ENCODE results near the gene TMEM213. TPM values are rescaled to one million over a fixed set of nuclear protein-coding genes. Genes with fewer than 3 reads are reported as not detected.

The TMEM213 gene
- total and polyA plus RNA-seq, 2 of the 8 experiments (the other 6 are each of a cell fraction or from before 2014, with no cell fraction given), result 0.21 to 0.67 TPM

DNA sequence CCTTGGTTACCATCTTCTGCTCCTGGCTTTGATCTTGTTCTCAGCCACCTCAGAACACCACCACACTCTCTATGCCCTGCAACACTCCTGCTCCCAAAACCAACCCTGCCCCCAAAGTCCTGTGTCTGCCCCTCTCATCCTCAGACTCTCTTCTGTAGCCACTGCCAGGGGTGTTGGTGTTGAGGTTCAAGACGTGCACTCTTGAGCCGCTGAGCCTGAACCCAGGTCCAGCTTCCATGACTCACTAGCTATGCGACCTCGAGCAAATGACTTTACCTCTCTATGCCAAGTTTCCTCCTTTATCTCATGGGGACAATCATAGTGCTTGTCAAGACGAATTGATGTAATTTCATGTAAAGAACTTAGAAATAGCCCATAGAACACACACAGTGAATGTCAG, 1.0 kb downstream of the TMEM213 start:
- Histone ChIP-seq H3K18ac (ENCODE audit: extremely low read depth, low read length) (no peak overlapping the region), H3K36me3 (ENCODE audit: control insufficient read depth in 2 of 4, insufficient read depth in 4 of 4, low read length in 3 of 4) (no peaks in the 10 kb centered on the region), H3K27me3 (replicated peaks in 1 of 4; ENCODE audit: control insufficient read depth in 3 of 4, extremely low read depth in 1 of 4, insufficient read depth in 3 of 4, low read length in 3 of 4) (no peaks in the 10 kb centered on the region; a peak in 1 of 7 replicates), H3K14ac (ENCODE audit: insufficient read length) (no peak overlapping the region), H3K9me3 (ENCODE audit: insufficient read depth in 2 of 2, low read depth in 1 of 2, low read length in 1 of 2) (no peaks in the 10 kb centered on the region), H3K56ac (replicated peaks; ENCODE audit: insufficient read length, low read depth, low read length) (no peak overlapping the region), H2BK5ac (ENCODE audit: low read depth, low read length) (0 out of 2 replicates have a peak overlapping the region, but pooled peaks have one; percentile 69), H3K4me1 (replicated peaks in 1 of 4; ENCODE audit: control insufficient read depth in 3 of 4, insufficient read depth in 4 of 4, low read length in 3 of 4) (peaks cover 7 to 18% (median 9%) of the 10 kb centered on the region in 4 experiments), H2AFZ (ENCODE audit: low read length) (peak overlapping the region; percentile 99; the same call in 1 of the 2 replicates), H3K79me2 (ENCODE audit: control insufficient read depth in 1 of 2, insufficient read depth in 2 of 2, low read length in 2 of 2) (no peaks in the 10 kb centered on the region), H4K20me1 (replicated peaks in 1 of 2; ENCODE audit: control insufficient read depth in 1 of 2, insufficient read depth in 2 of 2, low read length in 2 of 2) (no peaks in the 10 kb centered on the region), H4K91ac (replicated peaks; ENCODE audit: insufficient read length, low read length) (no peak overlapping the region), H3K23me2 (ENCODE audit: low read depth, low read length) (peaks cover 7% of the 10 kb centered on the region; the same call in 1 of the 2 replicates), H2BK20ac (ENCODE audit: low read length) (no peak overlapping the region), H3K79me1 (ENCODE audit: low read depth, low read length) (no peaks in the 10 kb centered on the region), H2BK12ac (ENCODE audit: low read depth, low read length) (0 out of 2 replicates have a peak overlapping the region, but pooled peaks have one; percentile 52), H3K9ac (replicated peaks in 1 of 4; ENCODE audit: extremely low read depth in 1 of 4, low read depth in 3 of 4, low read length in 3 of 4) (no peak overlapping the region), H4K8ac (ENCODE audit: extremely low read depth, insufficient read depth, low read length) (no peak overlapping the region), H3K4ac (replicated peaks; ENCODE audit: insufficient read length, low read depth, low read length) (no peak overlapping the region), H3K4me2 (ENCODE audit: insufficient read depth in 1 of 2, low read depth in 2 of 2, low read length in 2 of 2) (peak overlapping the region; percentile 37 to 50; a peak in 3 of 4 replicates), H3K27ac (ENCODE audit: low read depth, low read length) (no peak overlapping the region), H2AK5ac (ENCODE audit: low read depth, low read length) (no peak overlapping the region), H2BK15ac (ENCODE audit: low read length) (peak overlapping the region; percentile 97; the same call in 1 of the 2 replicates), H3K23ac (ENCODE audit: insufficient read length) (no peak overlapping the region), H2BK120ac (replicated peaks; ENCODE audit: low read depth, low read length) (no peak overlapping the region), H4K5ac (ENCODE audit: insufficient read length, low read depth, low read length) (no peak overlapping the region), H3K4me3 (ENCODE audit: extremely low read depth in 1 of 4, insufficient read depth in 2 of 4, low read depth in 3 of 4, low read length in 4 of 4) (no peak overlapping the region)
- no peak for DNase-seq (ENCODE audit: low read depth in 1 of 2, low spot score in 2 of 2)
- 90% methylated on average over 5 of the region's 5 CpGs; no CpG with 5 or more reads in 1 of the 2 experiments for WGBS, 2 experiments (ENCODE audit: extremely low coverage in 1 of 2, insufficient coverage in 1 of 2, insufficient read length in 1 of 2, insufficient replicate concordance in 2 of 2, low coverage in 1 of 2, low lambda C conversion rate in 2 of 2, missing lambda C conversion rate in 1 of 2)
- POLR2A ChIA-PET (ENCODE audit: partially characterized antibody), result interaction anchor here (0.6 kb wide), 1 partner anchor 179 kb away, joined by 3 read pairs; no protein-coding TSS in a partner anchor
- FAIRE-seq, result no peak
- CTCF ChIA-PET (ENCODE audit: partially characterized antibody), result interaction anchor here (0.5 to 1.5 kb wide), 5 partner anchors 25 to 1142 kb away, joined by 3 to 4 read pairs (median 3); no protein-coding TSS in a partner anchor
- TF ChIP-seq RXRA (IDR thresholded peaks at IDR 0.05; ENCODE audit: insufficient read depth, low read depth, low read length) (no peak), POLR2AphosphoS5 (IDR thresholded peaks at IDR 0.05; ENCODE audit: low read depth, low read length) (no peak), PHF8 (conservative IDR thresholded peaks at IDR 0.05; ENCODE audit: low read depth, low read length) (no peak), YY1 (IDR thresholded peaks at IDR 0.05; ENCODE audit: low read depth, low read length) (no peak), BCL11A (IDR thresholded peaks at IDR 0.05; ENCODE audit: low read depth in 2 of 2, low read length in 2 of 2) (no peak), MAFK (IDR thresholded peaks at IDR 0.05; ENCODE audit: low read depth, low read length) (no peak), TCF12 (IDR thresholded peaks at IDR 0.05; ENCODE audit: low read depth, low read length) (no peak), POU5F1 (IDR thresholded peaks at IDR 0.05; ENCODE audit: low read depth, low read length) (no peak), NANOG (IDR thresholded peaks at IDR 0.05; ENCODE audit: insufficient read depth, low read depth, low read length, poor library complexity, severe bottlenecking) (no peak), RFX5 (IDR thresholded peaks at IDR 0.05; ENCODE audit: borderline replicate concordance, low read depth, low read length) (no peak), KDM4A (IDR thresholded peaks at IDR 0.05; ENCODE audit: low read depth, low read length, severe bottlenecking) (no peak)

All from H1 (cell line).